SK-N-SH treated with all-trans-retinoic acid at 6 μM for 48 hours (cell line): ENCODE data around the gene EGFL8.

Experiments used
- ATAC-seq: fragments of 200-7000 bp; cut with Tn5 transposase; 3 replicates; pipeline ENCODE4 v1.9.1; 2020; ENCODE audit warnings: mild to moderate bottlenecking, moderate library complexity
- ARNTL ChIP-seq: fragments of 450-650 bp; formaldehyde crosslinking; IDR thresholded peaks from 2 replicates; pipeline ENCODE4 v1.5.0; 2020; ENCODE audit warnings: low read depth, mild to moderate bottlenecking, moderate library complexity, borderline replicate concordance
- BACH2 ChIP-seq: fragments of 250-450 bp; sonication (Bioruptor Pico); IDR thresholded peaks from 2 replicates; pipeline ENCODE4 v1.9.0; 2021; ENCODE audit warnings: mild to moderate bottlenecking, borderline replicate concordance
- GLIS3 ChIP-seq: fragments of 250-450 bp; sonication (Bioruptor Pico); IDR thresholded peaks from 2 replicates; pipeline ENCODE4 v1.5.0; 2020; ENCODE audit warnings: mild to moderate bottlenecking, moderate library complexity
- PPARA ChIP-seq: fragments of 250-450 bp; sonication (Bioruptor Pico); IDR thresholded peaks from 2 replicates; pipeline ENCODE4 v1.5.0; 2020; ENCODE audit warnings: mild to moderate bottlenecking, borderline replicate concordance
- RARB ChIP-seq: fragments of 250-450 bp; sonication (Bioruptor Pico); IDR thresholded peaks from 2 replicates; pipeline ENCODE4 v1.8.0; 2021; ENCODE audit warnings: mild to moderate bottlenecking, moderate library complexity
- SNAI2 ChIP-seq: fragments of 250-450 bp; sonication (Bioruptor Pico); IDR thresholded peaks from 2 replicates; pipeline ENCODE4 v1.5.0; 2020; ENCODE audit warnings: mild to moderate bottlenecking, moderate library complexity
- ZC3H10 ChIP-seq: fragments of 250-450 bp; sonication (Bioruptor Pico); IDR thresholded peaks from 2 replicates; pipeline ENCODE4 v1.5.1; 2021; ENCODE audit warnings: mild to moderate bottlenecking, moderate library complexity
- ZFP3 ChIP-seq: fragments of 250-450 bp; sonication (Bioruptor Pico); IDR thresholded peaks from 2 replicates; pipeline ENCODE4 v1.5.0; 2020; ENCODE audit warnings: mild to moderate bottlenecking, moderate library complexity
- ZNF565 ChIP-seq: fragments of 450-650 bp; formaldehyde crosslinking; conservative IDR thresholded peaks from 2 replicates; pipeline ENCODE4 v1.5.0; 2020; ENCODE audit warnings: low read depth, mild to moderate bottlenecking, moderate library complexity
- ZNF70 ChIP-seq: fragments of 450-650 bp; formaldehyde crosslinking; IDR thresholded peaks from 2 replicates; pipeline ENCODE4 v1.5.0; 2020; ENCODE audit warnings: mild to moderate bottlenecking, moderate library complexity
- ZNF8 ChIP-seq: fragments of 450-650 bp; formaldehyde crosslinking; IDR thresholded peaks from 2 replicates; pipeline ENCODE4 v1.5.0; 2020; ENCODE audit warnings: mild to moderate bottlenecking, moderate library complexity
- TF ChIP-seq, protein P1 (sequence below): fragments of 250-450 bp; sonication (Bioruptor Pico); IDR thresholded peaks from 2 replicates; pipeline ENCODE4 v1.8.0; 2021; ENCODE audit warnings: low read depth, mild to moderate bottlenecking, moderate library complexity, borderline replicate concordance
- TF ChIP-seq, protein P2 (sequence below): fragments of 250-450 bp; sonication (Bioruptor Pico); IDR thresholded peaks from 2 replicates; pipeline ENCODE4 v1.5.0; 2020; ENCODE audit warnings: mild to moderate bottlenecking, moderate library complexity
- TF ChIP-seq, protein P3 (sequence below): fragments of 250-450 bp; sonication (Bioruptor Pico); IDR thresholded peaks from 2 replicates; pipeline ENCODE4 v1.5.1; 2020; ENCODE audit warnings: low read depth, mild to moderate bottlenecking, moderate library complexity
- TF ChIP-seq, protein P4 (sequence below): fragments of 250-450 bp; sonication (Bioruptor Pico); IDR thresholded peaks from 2 replicates; pipeline ENCODE4 v1.5.1; 2021; ENCODE audit warnings: mild to moderate bottlenecking, moderate library complexity

The EGFL8 gene

DNA sequence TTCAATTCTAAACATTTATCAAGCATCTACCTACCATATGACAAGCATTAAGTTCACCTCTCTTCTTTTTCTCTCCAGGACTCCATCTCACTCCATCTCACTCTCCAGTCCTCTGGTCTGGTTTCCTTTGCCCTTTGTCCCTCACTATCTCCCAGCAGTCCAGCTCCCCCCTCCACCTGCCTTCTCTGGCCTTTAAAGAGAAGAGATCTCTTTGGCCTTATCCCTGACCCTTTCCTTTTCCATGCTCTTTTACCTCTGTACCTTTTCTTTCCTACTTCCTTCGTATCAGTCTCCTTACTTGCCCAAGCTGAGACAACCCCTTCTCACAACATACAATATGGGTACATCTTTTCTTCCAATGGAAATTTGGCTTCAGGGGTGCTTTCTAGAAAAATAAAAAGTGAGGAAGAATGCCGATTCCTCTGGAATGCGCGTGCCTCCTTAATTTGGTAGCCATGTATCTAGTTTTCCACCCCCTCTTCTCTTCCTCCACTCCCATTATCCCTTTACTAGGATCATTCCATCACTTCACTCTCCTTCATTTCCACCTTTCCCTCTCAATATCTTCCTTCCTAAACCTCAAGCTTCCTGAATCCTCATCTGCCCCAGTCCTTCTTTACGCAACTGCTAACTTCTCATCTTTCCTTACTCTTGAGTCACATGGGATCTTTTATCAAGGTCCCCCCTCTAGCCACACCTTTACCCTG, 12.2 kb downstream of the EGFL8 start:
- TF ChIP-seq, protein P1, sequence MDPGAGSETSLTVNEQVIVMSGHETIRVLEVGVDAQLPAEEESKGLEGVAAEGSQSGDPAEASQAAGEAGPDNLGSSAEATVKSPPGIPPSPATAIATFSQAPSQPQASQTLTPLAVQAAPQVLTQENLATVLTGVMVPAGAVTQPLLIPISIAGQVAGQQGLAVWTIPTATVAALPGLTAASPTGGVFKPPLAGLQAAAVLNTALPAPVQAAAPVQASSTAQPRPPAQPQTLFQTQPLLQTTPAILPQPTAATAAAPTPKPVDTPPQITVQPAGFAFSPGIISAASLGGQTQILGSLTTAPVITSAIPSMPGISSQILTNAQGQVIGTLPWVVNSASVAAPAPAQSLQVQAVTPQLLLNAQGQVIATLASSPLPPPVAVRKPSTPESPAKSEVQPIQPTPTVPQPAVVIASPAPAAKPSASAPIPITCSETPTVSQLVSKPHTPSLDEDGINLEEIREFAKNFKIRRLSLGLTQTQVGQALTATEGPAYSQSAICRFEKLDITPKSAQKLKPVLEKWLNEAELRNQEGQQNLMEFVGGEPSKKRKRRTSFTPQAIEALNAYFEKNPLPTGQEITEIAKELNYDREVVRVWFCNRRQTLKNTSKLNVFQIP (CRISPR knock-in tag): no peak
- TF ChIP-seq, protein P2, sequence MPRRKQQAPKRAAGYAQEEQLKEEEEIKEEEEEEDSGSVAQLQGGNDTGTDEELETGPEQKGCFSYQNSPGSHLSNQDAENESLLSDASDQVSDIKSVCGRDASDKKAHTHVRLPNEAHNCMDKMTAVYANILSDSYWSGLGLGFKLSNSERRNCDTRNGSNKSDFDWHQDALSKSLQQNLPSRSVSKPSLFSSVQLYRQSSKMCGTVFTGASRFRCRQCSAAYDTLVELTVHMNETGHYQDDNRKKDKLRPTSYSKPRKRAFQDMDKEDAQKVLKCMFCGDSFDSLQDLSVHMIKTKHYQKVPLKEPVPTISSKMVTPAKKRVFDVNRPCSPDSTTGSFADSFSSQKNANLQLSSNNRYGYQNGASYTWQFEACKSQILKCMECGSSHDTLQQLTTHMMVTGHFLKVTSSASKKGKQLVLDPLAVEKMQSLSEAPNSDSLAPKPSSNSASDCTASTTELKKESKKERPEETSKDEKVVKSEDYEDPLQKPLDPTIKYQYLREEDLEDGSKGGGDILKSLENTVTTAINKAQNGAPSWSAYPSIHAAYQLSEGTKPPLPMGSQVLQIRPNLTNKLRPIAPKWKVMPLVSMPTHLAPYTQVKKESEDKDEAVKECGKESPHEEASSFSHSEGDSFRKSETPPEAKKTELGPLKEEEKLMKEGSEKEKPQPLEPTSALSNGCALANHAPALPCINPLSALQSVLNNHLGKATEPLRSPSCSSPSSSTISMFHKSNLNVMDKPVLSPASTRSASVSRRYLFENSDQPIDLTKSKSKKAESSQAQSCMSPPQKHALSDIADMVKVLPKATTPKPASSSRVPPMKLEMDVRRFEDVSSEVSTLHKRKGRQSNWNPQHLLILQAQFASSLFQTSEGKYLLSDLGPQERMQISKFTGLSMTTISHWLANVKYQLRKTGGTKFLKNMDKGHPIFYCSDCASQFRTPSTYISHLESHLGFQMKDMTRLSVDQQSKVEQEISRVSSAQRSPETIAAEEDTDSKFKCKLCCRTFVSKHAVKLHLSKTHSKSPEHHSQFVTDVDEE: no peak
- TF ChIP-seq PPARA (CRISPR knock-in tag): no peak
- TF ChIP-seq ZNF8 (CRISPR knock-in tag): no peak
- TF ChIP-seq, protein P3, sequence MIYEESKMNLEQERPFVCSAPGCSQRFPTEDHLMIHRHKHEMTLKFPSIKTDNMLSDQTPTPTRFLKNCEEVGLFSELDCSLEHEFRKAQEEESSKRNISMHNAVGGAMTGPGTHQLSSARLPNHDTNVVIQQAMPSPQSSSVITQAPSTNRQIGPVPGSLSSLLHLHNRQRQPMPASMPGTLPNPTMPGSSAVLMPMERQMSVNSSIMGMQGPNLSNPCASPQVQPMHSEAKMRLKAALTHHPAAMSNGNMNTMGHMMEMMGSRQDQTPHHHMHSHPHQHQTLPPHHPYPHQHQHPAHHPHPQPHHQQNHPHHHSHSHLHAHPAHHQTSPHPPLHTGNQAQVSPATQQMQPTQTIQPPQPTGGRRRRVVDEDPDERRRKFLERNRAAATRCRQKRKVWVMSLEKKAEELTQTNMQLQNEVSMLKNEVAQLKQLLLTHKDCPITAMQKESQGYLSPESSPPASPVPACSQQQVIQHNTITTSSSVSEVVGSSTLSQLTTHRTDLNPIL: no peak
- no peak for TF ChIP-seq ZC3H10
- no peak for TF ChIP-seq SNAI2 (CRISPR knock-in tag)
- TF ChIP-seq RARB (CRISPR knock-in tag): no peak
- ATAC-seq: no peak; the same call in 2 of the 3 replicates

DNA sequence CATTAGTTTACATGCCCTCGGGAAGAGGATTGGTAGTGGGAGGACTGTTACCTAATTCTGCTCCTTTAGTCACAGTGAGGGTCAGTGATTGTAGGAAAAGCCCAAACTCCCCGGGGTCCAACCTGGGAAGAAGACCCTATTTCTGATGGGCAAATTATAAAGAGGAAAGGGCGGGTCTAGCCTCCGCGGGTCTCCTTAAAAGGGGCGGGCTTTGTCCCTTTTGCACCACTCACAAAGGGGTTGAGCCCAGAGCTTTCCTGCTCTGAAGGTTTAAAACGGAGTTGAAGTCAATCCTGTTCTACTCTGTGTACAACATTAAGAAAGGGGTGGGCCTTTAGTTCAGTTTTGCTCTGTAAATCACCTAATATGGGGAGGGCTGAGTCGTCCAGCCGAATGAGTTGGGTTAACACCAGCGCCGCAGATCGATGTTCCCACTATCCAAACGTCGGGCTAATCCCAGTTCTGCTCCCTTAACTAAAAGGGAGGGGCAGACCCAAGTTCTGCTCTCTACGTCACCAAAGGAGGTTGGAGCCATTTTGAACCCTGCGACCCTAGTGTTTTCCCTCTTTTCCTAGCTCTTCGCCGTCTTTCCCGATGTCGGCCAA, 12.9 kb downstream of the EGFL8 start:
- peak; percentile 46 for ATAC-seq
- TF ChIP-seq ZNF70 (CRISPR knock-in tag) (no peak), ZFP3 (CRISPR knock-in tag) (no peak), ZNF565 (CRISPR knock-in tag) (no peak), BACH2 (CRISPR knock-in tag) (no peak), ZNF8 (CRISPR knock-in tag) (no peak)
- TF ChIP-seq, protein P4, sequence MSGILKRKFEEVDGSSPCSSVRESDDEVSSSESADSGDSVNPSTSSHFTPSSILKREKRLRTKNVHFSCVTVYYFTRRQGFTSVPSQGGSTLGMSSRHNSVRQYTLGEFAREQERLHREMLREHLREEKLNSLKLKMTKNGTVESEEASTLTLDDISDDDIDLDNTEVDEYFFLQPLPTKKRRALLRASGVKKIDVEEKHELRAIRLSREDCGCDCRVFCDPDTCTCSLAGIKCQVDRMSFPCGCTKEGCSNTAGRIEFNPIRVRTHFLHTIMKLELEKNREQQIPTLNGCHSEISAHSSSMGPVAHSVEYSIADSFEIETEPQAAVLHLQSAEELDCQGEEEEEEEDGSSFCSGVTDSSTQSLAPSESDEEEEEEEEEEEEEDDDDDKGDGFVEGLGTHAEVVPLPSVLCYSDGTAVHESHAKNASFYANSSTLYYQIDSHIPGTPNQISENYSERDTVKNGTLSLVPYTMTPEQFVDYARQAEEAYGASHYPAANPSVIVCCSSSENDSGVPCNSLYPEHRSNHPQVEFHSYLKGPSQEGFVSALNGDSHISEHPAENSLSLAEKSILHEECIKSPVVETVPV (CRISPR knock-in tag): no peak
- TF ChIP-seq, protein P3: no peak

DNA sequence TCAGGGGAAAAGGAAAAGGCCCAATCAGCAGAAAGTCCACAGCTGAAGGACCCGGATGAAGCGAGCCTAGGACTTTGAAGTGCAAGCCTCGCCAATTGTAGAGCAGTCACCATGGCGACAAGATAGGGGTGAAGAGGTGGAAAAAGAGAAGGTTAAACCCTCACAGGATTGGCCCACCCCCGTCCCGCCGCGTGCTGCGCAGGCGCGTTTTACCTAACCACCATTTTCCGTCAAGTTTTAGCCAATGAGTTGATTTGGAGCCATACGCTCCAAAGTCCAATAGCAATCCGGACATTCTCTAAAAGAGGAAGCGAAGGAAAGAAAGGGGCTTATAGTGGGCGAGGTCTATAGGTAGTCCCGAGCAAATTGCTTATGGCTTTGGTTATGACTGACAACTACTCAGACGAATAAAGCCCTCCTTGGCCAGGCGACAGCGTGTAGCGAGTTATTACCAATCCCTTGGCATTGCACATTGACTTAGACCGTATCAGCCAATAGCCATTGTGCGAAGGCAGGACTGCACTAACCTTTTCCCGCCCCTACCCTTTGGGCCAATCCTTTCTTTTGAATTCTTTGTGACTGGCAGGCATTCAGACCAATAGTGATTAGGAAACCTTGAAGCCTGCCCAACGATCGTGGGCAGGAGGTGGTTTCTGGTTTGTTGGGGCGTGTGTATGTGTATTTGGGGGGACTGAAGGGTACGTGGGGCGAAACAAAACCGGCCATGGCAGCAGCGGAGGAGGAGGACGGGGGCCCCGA, 13.6 kb downstream of the EGFL8 start, which contains the start of gene RNF5:
Gene RNF5, plus strand, starts transcription at position 618 of the 759 bp plus-strand sequence. Its CDS starts 107 bp downstream, at position 725.
- TF ChIP-seq RARB (CRISPR knock-in tag) (no peak), ARNTL (CRISPR knock-in tag) (no peak), GLIS3 (no peak), BACH2 (CRISPR knock-in tag) (no peak)
- TF ChIP-seq, protein P4 (CRISPR knock-in tag): no peak

More for the DNA sequence above, 13.6 kb downstream of the EGFL8 start, which contains the start of gene RNF5:
- ATAC-seq: peak; percentile 84
